Panc1 (cell line): ENCODE results near the gene RNASET2. TPM values are rescaled to one million over a fixed set of nuclear protein-coding genes. Genes with fewer than 3 reads are reported as not detected.

ENCODE experiments used
- ATAC-seq: fragments of 200-7000 bp; cut with Tn5 transposase; 2 replicates; pipeline ENCODE4 v1.9.1; 2020; ENCODE audit warnings: mild to moderate bottlenecking, moderate library complexity
- BruUV-seq: library from RNA; stranded (reverse); fragments of 400-500 nt; replicated peaks from 2 replicates; lab custom pipeline; 2021; lab: Mats Ljungman, UMichigan
- CTCF ChIA-PET: fragments of 300-600 bp; sonication (Branson Sonifier 250); formaldehyde crosslinking; loops from one replicate; lab custom pipeline; 2022; ENCODE audit warnings: antibody characterized with exemption; lab: Charles Lee
- POLR2A ChIA-PET: fragments of 300-600 bp; sonication (Branson Sonifier 250); formaldehyde crosslinking; loops from one replicate; lab custom pipeline; 2022; ENCODE audit warnings: antibody characterized with exemption; lab: Charles Lee
- DNase-seq: peaks from one replicate; pipeline ENCODE4 v3.0.0-alpha.2; 2010; ENCODE audit warnings: low read depth, low spot score
- H3K27ac ChIP-seq: 2 replicates; pipeline ENCODE4 v1.5.1; 2011; ENCODE audit warnings: mild to moderate bottlenecking, low read length, inconsistent platforms
- H3K27me3 ChIP-seq: fragments of 200-500 bp; sonication (Bioruptor generic); 2 replicates; pipeline ENCODE4 v1.6.0; 2014; ENCODE audit warnings: low read length, inconsistent platforms; ENCODE audit not compliant: control insufficient read depth, insufficient read depth
- H3K36me3 ChIP-seq: fragments of 200-500 bp; sonication (Bioruptor generic); 2 replicates; pipeline ENCODE4 v1.5.1; 2014; ENCODE audit warnings: inconsistent platforms, mild to moderate bottlenecking, low read length, moderate library complexity; ENCODE audit not compliant: control insufficient read depth, insufficient read depth
- H3K4me1 ChIP-seq: 2 replicates; pipeline ENCODE4 v1.5.1; 2011; ENCODE audit warnings: inconsistent platforms, mild to moderate bottlenecking, low read length, moderate library complexity; ENCODE audit not compliant: control insufficient read depth, insufficient read depth
- H3K4me3 ChIP-seq, 2 experiments: 2 replicates each; pipeline ENCODE4 v1.5.1; 2011 to 2012; ENCODE audit warnings: low read depth in 2 of 2, low read length in 2 of 2, mild to moderate bottlenecking in 2 of 2, inconsistent platforms in 1 of 2, moderate library complexity in 1 of 2
- H3K9me3 ChIP-seq: fragments of 200-500 bp; sonication (Bioruptor generic); 2 replicates; pipeline ENCODE4 v1.5.1; 2014; ENCODE audit warnings: low read depth, mild to moderate bottlenecking, inconsistent platforms, low read length, moderate library complexity; ENCODE audit not compliant: control insufficient read depth, insufficient read depth
- CTCF ChIP-seq: fragments of 450-650 bp; IDR thresholded peaks from 2 replicates; pipeline ENCODE4 v1.5.1; 2017; ENCODE audit warnings: mild to moderate bottlenecking
- POLR2AphosphoS5 ChIP-seq: IDR thresholded peaks from 2 replicates; pipeline ENCODE4 v1.6.1; 2012; ENCODE audit warnings: mild to moderate bottlenecking, low read depth, low read length, moderate library complexity
- REST ChIP-seq, 2 experiments: IDR thresholded peaks; 2 replicates each; pipeline ENCODE4 v1.6.1; 2011 to 2012; ENCODE audit warnings: low read depth in 2 of 2, control low read depth in 1 of 2, low read length in 1 of 2, mild to moderate bottlenecking in 1 of 2, moderate library complexity in 1 of 2; ENCODE audit not compliant: insufficient read depth in 1 of 2
- SIN3A ChIP-seq: IDR thresholded peaks from 2 replicates; pipeline ENCODE4 v1.6.1; 2012; ENCODE audit warnings: low read depth, mild to moderate bottlenecking, low read length, moderate library complexity, borderline replicate concordance; ENCODE audit not compliant: insufficient read depth
- TCF7L2 ChIP-seq: IDR thresholded peaks from 2 replicates; pipeline ENCODE4 v1.6.1; 2011; ENCODE audit warnings: mild to moderate bottlenecking, low read depth, low read length, inconsistent platforms
- in situ Hi-C: cut with HindIII; loops from 2 replicates; pipeline ENCODE4 v1.10.0; 2016; ENCODE audit warnings: low sequenced_read_pairs, low pct_unique_long_range_greater_than_20kb
- intact Hi-C: fragments of 100-400 bp; cut with micrococcal nuclease; formaldehyde crosslinking; loops from one replicate; pipeline ENCODE4 v1.10.0; 2022; ENCODE audit not compliant: unreplicated experiment
- total RNA-seq: library from RNA; stranded (reverse); gene quantifications from one replicate; pipeline ENCODE4 v1.2.1, GENCODE V29; 2021; ENCODE audit not compliant: unreplicated experiment

The RNASET2 gene
- total RNA-seq, 1 experiment from 2014 or later = 9.7 TPM

- Histone ChIP-seq H3K9me3 (no peaks in the 10 kb centered on the region), H3K4me1 (peaks cover 7% of the 10 kb centered on the region), H3K36me3 (no peaks in the 10 kb centered on the region), H3K27ac (no peak overlapping the region), H3K27me3 (no peaks in the 10 kb centered on the region), H3K4me3 (peak overlapping the region; percentile 65 to 70)
- ATAC-seq = no peak
- BruUV-seq = no TSS peak
- ChIA-PET POLR2A (no interaction called here), CTCF (no interaction called here)
- TF ChIP-seq CTCF (no peak), POLR2AphosphoS5 (no peak), REST (IDR thresholded peaks at IDR 0.05; ENCODE audit: insufficient read depth in 1 of 2, low read depth in 2 of 2, low read length in 1 of 2) (no peak), TCF7L2 (no peak), SIN3A (no peak)
- intact Hi-C loops (no loop called here), in situ Hi-C loops (no loop called here)
- DNase-seq = no peak
Measured at GRCh38 chr6:166955121-166955864, 1.1 kb downstream of the RNASET2 start.

- H3K4me1 ChIP-seq = peaks cover 7% of the 10 kb centered on the region
- no peak for DNase-seq
- H3K36me3 ChIP-seq = no peaks in the 10 kb centered on the region
- no peaks in the 10 kb centered on the region for H3K9me3 ChIP-seq
- H3K27me3 ChIP-seq = no peaks in the 10 kb centered on the region
- CTCF ChIA-PET = interaction anchor here (0.6 kb wide), 1 partner anchor 35 kb away, joined by 4 read pairs; no protein-coding TSS in a partner anchor
- in situ Hi-C loops = no loop called here
- no peak overlapping the region for H3K4me3 ChIP-seq
- POLR2A ChIA-PET = no interaction called here
- H3K27ac ChIP-seq = no peak overlapping the region
- no peak for ATAC-seq
- intact Hi-C loops = no loop called here
- no TSS peak for BruUV-seq
- TF ChIP-seq CTCF (no peak), TCF7L2 (no peak)
Measured at GRCh38 chr6:166954118-166954713, 2.1 kb downstream of the RNASET2 start.
